RWPE2 (cell line): ENCODE data around the gene CLK2.
A peak's percentile ranks its signal among the peaks of the same experiment; 100 is the strongest.
"Not testable (repeated sequence)": the region's sequence is repeated elsewhere in the genome, so short reads cannot be mapped to it uniquely, and the experiment has no call there.

Experiments used
- ATAC-seq: fragments of 200-7000 bp; cut with Tn5 transposase; 3 replicates; pipeline ENCODE4 v1.9.1; 2021; ENCODE audit warnings: low read depth
- DNase-seq: peaks from one replicate; pipeline ENCODE4 v3.0.0-alpha.2; 2020; ENCODE audit warnings: low spot score
- H3K27ac ChIP-seq: fragments of 450-650 bp; 2 replicates; pipeline ENCODE4 v1.5.1; 2017; ENCODE audit warnings: mild to moderate bottlenecking; ENCODE audit not compliant: poor library complexity, severe bottlenecking
- H3K27me3 ChIP-seq: fragments of 250-450 bp; sonication (Bioruptor Pico); 2 replicates; pipeline ENCODE4 v1.5.1; 2021; ENCODE audit warnings: mild to moderate bottlenecking, moderate library complexity; ENCODE audit not compliant: insufficient read depth, poor library complexity, severe bottlenecking
- H3K36me3 ChIP-seq: fragments of 250-450 bp; sonication (Bioruptor Pico); 2 replicates; pipeline ENCODE4 v1.5.1; 2020; ENCODE audit warnings: low read depth, mild to moderate bottlenecking, moderate library complexity
- H3K4me1 ChIP-seq: fragments of 250-450 bp; sonication (Bioruptor Pico); 2 replicates; pipeline ENCODE4 v1.5.1; 2021; ENCODE audit warnings: mild to moderate bottlenecking, moderate library complexity; ENCODE audit not compliant: insufficient read depth, poor library complexity, severe bottlenecking
- H3K4me3 ChIP-seq: fragments of 250-450 bp; sonication (Bioruptor Pico); 2 replicates; pipeline ENCODE4 v1.5.1; 2021; ENCODE audit warnings: mild to moderate bottlenecking, moderate library complexity; ENCODE audit not compliant: severe bottlenecking
- H3K9me3 ChIP-seq: fragments of 250-450 bp; sonication (Bioruptor Pico); 2 replicates; pipeline ENCODE4 v1.5.1; 2021; ENCODE audit warnings: mild to moderate bottlenecking, moderate library complexity; ENCODE audit not compliant: severe bottlenecking
- CTCF ChIP-seq: fragments of 450-650 bp; IDR thresholded peaks from one replicate; pipeline ENCODE4 v1.5.1; 2017; ENCODE audit warnings: mild to moderate bottlenecking, moderate library complexity; ENCODE audit not compliant: poor library complexity, severe bottlenecking

Gene CLK2

GRCh38 chr1:155241841-155242264 is 31.5 kb downstream of the CLK2 start:
- H3K4me1 ChIP-seq = peaks cover 5% of the 10 kb centered on the region
- 0 out of 2 replicates have a peak, but pooled peaks cover 3% of the 10 kb centered on the region for H3K36me3 ChIP-seq
- H3K4me3 ChIP-seq = no peak overlapping the region
- DNase-seq (no peak), ATAC-seq (no peak)
- H3K27ac ChIP-seq = no peak overlapping the region
- H3K27me3 ChIP-seq = no peaks in the 10 kb centered on the region
- no peak for TF ChIP-seq CTCF
- H3K9me3 ChIP-seq = no peaks in the 10 kb centered on the region

- Histone ChIP-seq H3K4me3 (peak overlapping the region; percentile 31), H3K9me3 (no peaks in the 10 kb centered on the region), H3K27me3 (no peaks in the 10 kb centered on the region), H3K36me3 (0 out of 2 replicates have a peak, but pooled peaks cover 5% of the 10 kb centered on the region), H3K27ac (no peak overlapping the region), H3K4me1 (peaks cover 5% of the 10 kb centered on the region)
- TF ChIP-seq CTCF = no peak
- ATAC-seq (peak; percentile 21; the same call in 2 of the 3 replicates), DNase-seq (no peak)
Observed at GRCh38 chr1:155241069-155241679, 32.1 kb downstream of the CLK2 start.

GRCh38 chr1:155236451-155236850 is 36.9 kb downstream of the CLK2 start:
- H3K9me3 ChIP-seq = no peaks in the 10 kb centered on the region

GRCh38 chr1:155235375-155235774 is 37.9 kb downstream of the CLK2 start:
- H3K27ac ChIP-seq, H3K36me3 ChIP-seq: not testable (repeated sequence)

More at GRCh38 chr1:155236451-155236850, 36.9 kb downstream of the CLK2 start:
- H3K4me3 ChIP-seq = no peak overlapping the region
- DNase-seq (no peak), ATAC-seq (no peak)
- no peak overlapping the region for H3K27ac ChIP-seq
- 0 out of 2 replicates have a peak, but pooled peaks cover 5% of the 10 kb centered on the region for H3K36me3 ChIP-seq
- H3K4me1 ChIP-seq = peaks cover 5% of the 10 kb centered on the region
- H3K27me3 ChIP-seq = no peaks in the 10 kb centered on the region
- TF ChIP-seq CTCF = no peak

GRCh38 chr1:155233502-155233901 is 39.8 kb downstream of the CLK2 start:
- DNase-seq, H3K4me1 ChIP-seq, ATAC-seq, H3K4me3 ChIP-seq, H3K27ac ChIP-seq, H3K9me3 ChIP-seq, H3K36me3 ChIP-seq, H3K27me3 ChIP-seq: not testable (repeated sequence)

More at GRCh38 chr1:155235375-155235774, 37.9 kb downstream of the CLK2 start:
- DNase-seq, H3K27me3 ChIP-seq, H3K9me3 ChIP-seq, H3K4me3 ChIP-seq, H3K4me1 ChIP-seq, ATAC-seq: not testable (repeated sequence)

- H3K9me3 ChIP-seq, H3K27me3 ChIP-seq, DNase-seq, H3K4me1 ChIP-seq, H3K4me3 ChIP-seq, H3K36me3 ChIP-seq, H3K27ac ChIP-seq, ATAC-seq: not testable (repeated sequence)
Observed at GRCh38 chr1:155232001-155232978, 41.0 kb downstream of the CLK2 start.

GRCh38 chr1:155231302-155231701 is 42.0 kb downstream of the CLK2 start:
- ATAC-seq, H3K9me3 ChIP-seq, DNase-seq, H3K4me3 ChIP-seq, H3K27me3 ChIP-seq, H3K4me1 ChIP-seq, H3K27ac ChIP-seq, H3K36me3 ChIP-seq: not testable (repeated sequence)
